ENCODE data around the gene RASAL2. TPM values are rescaled to one million over a fixed set of nuclear protein-coding genes. Genes with fewer than 3 reads are reported as not detected.

Gene RASAL2
- total RNA-seq, 1 donor from 2014 or later, result 19.2 TPM

GRCh38 chr1:178520803-178521202 lies 426.9 kb downstream of the RASAL2 start:
- ATAC-seq, result no peak

GRCh38 chr1:178521241-178521640 lies 427.3 kb downstream of the RASAL2 start:
- ATAC-seq, result no peak

- ATAC-seq, result no peak
Observed at GRCh38 chr1:178527117-178527516, 433.2 kb downstream of the RASAL2 start.

- ATAC-seq, result no peak
Observed at GRCh38 chr1:178528228-178528952, 434.5 kb downstream of the RASAL2 start.

- no peak for ATAC-seq
Observed at GRCh38 chr1:178528953-178529335, 435.0 kb downstream of the RASAL2 start.

- ATAC-seq, result peak; percentile 12
Observed at GRCh38 chr1:178529364-178530036, 435.6 kb downstream of the RASAL2 start.

- ATAC-seq, result peak; percentile 78
Observed at GRCh38 chr1:178530037-178530402, 436.1 kb downstream of the RASAL2 start.

GRCh38 chr1:178530502-178530901 lies 436.6 kb downstream of the RASAL2 start:
- no peak for ATAC-seq

- ATAC-seq, result peak; percentile 19
Observed at GRCh38 chr1:178531887-178532286, 438.0 kb downstream of the RASAL2 start.

GRCh38 chr1:178532392-178532791 lies 438.5 kb downstream of the RASAL2 start:
- peak; percentile 71 for ATAC-seq

GRCh38 chr1:178533121-178533946 lies 439.4 kb downstream of the RASAL2 start:
- ATAC-seq, result no peak

Other genes starting within 250 kb of the RASAL2 start
- gene SEC16B, start 124.0 kb upstream of the RASAL2 start, total RNA-seq, result 1.4 TPM

Measured in esophagus mucosa (tissue), 1 donor.